Islet of Langerhans (tissue), 1 donor: ENCODE measurements around the gene MLST8.
"Not testable (repeated sequence)": the region's sequence is repeated elsewhere in the genome, so short reads cannot be mapped to it uniquely, and the experiment has no call there.

ENCODE experiments used
- FAIRE-seq: peaks from one replicate; lab custom pipeline; 2011; peaks lifted over from hg19 to GRCh38; lab: Jason Lieb, UNC

The MLST8 gene

DNA sequence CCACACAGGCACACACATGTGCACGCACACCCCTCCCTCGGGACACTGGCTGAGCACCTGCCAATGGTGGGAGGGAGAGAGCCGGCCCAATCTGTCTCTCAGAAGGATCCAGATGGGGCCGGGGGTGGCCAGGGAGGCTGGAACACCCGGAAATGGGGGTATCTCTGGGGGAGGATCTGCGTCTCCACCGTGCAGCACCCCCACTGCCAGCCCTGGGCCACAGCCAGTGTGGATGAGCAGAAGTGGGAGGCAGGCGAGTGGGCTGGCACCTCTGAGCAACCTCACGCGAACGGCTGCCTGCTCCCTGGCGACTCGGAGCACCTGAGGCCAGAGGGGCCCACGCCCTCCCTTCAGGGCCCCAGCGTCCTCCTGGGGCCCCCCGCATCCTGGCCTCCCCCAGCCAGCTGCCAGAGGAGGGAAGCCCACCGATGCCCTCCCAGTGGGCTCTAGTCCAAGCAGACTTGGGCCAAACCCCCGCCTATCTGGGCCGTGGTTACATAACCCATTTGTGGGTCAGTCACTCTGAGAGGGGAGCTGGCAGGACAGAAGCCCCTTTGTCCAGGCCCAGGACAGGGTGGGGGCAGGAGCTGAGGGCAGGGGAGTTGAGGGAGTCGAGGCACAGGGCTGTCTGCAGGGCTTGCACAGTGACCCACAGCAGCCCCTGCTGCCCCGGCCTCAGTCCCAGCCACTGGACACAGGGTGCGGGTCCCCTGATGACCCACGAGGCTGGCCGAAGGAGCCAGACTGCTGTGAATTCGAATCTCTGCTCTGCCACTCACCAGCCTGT, 14.4 kb upstream of the MLST8 start:
- FAIRE-seq = no peak

DNA sequence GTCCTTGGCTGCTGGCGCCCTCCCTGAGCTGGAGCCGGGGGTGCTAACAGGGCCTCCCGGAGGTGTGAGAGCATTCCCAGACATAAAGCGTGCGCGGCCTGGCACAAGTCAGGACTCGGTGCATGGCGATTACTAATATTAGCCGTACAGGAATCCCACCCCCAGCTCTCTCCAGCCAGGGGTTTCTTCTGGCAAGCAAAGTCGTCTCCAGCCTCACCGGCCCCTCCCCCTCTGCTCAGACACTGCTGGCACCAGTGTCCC, 13.9 kb upstream of the MLST8 start:
- FAIRE-seq = no peak

DNA sequence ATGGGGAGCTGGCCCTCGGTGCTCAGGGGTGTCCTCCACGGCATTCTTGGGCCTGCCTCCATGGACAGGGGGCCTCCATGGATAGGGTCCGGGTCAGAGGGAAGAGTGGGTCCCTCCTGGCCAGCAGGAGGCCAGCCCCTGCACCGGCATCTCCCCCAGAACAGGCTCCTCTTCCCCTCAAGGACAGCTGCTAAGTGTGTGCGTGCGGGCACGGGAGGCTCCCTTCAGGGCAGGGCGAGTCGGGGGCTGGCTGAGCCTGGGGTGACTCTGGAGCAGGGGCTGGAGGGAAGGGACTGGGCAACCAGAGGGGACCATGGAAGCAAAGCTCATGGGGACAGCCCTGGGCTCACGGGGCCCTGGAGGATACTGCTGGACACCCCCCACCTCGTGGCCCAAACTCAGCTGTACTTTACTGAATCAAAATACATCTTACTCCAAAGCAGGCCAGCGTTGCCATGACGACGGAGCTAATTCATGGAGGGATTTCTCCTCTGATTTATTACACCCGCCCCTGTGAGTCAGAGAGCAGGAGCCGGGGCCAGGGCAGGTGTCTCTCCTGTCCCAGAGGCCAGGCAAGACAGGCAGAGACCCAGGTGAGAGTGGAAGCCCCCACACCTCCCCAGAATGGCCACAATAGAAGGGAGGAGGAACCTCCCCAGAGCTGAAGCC, 11.0 kb upstream of the MLST8 start:
- FAIRE-seq = no peak

DNA sequence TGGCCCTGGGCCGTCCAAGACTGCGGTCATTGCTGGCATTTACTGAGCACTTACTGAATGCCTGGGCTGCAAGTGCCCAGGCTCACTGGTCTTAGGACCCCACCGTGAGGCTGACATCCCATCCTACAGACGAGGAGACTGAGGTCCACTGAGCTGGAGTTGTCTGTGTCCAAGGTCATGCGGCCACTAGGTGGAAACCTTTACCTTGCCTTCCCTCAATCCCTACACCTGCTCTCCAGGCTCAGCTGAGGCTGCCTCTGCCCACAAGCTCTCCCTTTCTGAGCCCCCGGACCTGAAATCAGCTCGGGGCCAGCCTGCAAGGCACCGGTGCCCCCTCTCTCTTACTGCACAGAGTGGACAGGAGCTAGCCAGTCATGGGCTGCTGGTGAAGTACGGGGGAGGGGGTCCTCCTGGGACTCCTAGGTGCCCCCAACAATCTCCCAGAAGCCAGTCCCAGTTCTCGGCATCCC, 10.4 kb upstream of the MLST8 start:
- no peak for FAIRE-seq

DNA sequence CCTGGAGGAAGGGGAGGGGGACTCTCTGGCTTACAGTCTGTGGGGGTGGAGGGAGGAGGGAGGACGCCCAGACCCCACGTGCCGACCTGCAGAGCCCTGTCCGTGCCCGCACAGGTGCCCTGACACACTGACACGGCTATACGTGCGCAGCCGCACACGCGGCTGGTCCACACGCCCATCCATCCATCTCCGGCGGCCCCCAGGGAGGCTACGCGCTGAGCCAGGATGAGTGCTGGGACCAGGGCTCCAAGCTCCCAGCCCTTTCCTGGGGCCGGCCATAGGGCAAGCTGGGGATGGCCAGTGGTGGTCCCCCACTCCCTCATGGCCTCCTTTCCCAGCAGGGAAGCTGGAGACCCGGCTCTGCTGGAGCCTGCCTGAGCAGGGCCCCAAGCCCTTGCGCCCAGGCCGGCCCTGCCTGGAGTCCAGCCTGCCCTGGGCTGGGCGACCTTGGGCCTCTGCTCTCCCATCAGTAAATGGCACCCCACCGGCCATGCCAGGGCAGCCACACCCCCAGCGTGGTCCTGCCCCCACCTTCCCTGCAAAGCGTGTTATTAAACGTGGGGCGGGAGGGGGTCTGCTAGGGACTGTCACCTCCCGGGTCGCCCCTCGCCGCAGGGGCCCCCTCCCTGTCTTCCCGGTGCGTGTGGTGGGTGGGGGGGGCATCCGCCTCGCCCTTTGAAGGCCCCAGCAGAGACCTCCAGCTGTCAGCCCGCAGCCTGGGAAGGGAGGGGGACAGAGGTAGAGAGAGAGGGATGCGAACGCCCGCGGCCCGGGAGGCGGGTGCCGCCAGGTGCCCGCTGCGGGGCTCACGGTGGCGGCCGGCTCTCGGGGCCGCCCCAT, 9.7 kb upstream of the MLST8 start:
- FAIRE-seq = no peak

DNA sequence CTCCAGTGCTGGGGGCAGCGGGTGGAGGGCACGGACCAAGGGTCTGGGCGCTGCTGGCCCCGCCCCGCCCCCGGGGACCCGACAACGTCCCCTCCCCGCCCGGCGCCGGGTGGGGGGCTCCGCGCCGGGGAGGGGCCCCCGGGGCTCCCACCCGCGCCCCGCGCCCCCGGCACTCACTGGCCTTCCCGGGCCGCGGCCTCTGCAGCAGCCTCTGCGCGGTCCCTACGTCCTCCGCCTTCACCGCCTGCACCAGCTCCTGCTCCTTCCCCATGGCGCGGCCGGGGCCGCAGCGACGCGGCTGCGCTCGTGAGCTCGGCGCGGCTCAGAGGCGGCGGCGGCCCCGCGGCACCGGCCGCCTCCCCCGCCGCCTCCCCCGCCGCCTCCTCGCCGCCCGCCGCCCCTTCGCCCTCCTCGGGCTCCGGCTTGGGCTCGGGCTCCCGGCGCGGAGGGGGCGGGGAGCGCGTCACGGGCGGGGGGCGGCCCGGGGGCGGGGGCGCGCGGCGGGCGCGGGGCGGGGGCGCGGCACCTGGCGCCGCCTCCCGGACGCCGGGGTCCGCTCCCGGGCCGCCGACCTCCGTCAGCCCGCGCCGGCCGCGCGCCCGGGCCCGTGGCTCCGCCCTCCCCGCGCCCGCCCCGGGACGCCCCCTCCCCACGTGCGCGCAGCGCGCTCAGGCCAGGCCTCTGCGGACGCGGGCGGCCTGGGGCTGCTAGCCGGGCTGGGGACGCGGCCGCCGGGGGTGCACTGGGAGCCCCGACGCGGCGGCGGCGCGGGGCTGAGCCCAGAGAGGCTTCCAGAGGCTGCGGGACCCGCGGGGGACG, 8.9 kb upstream of the MLST8 start, which contains the start of gene CASKIN1:
CASKIN1 (minus strand) TSS at position 444 of the 819 bp plus-strand sequence; CDS start at position 271, 173 bp downstream.
- no peak for FAIRE-seq

DNA sequence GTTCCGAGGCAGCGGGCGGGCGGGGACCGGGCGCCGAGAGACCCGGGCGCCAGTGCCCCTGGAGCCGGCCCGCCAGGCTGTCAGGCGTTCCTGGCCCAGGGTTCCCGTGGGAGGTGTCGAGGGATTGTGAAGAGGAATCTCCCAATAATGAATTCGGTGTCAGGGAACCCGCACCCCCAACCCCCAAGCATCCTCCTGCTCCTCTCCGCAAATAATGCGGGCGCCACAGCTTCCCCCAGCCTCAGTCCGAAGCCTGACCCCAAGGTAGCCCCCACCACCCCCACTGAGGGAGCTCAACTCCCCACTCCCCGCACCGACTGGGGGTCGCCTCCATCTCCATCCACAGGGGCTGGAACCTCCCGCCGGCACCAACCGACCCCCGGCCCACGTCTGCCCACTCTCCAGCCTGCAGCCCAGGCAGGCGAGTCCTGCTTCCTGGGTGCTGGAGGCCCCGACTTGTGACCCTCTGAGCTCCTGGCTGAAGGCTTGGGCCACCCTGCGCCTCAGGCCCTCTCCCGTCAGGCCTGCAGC, 8.2 kb upstream of the MLST8 start:
- FAIRE-seq = no peak

DNA sequence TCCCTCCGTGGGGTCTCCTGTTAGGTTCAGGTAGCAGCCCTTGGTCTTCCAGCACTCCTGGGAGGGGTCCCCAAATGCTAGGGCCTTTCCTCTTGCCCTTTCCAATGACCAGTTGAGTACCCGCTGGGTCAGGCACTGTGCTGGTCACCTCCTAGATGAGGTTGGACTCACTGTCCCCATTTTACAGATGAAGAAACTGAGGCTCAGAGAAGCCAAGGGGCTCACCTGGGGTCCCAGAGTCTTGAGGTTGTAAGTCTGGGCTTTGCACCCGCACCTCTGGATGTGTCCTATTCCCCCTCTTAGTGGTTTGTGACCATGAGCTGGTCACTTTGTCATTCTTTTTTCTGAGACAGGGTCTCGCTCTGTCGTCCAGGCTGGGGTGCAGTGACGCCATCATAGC, 7.5 kb upstream of the MLST8 start:
- FAIRE-seq = no peak

DNA sequence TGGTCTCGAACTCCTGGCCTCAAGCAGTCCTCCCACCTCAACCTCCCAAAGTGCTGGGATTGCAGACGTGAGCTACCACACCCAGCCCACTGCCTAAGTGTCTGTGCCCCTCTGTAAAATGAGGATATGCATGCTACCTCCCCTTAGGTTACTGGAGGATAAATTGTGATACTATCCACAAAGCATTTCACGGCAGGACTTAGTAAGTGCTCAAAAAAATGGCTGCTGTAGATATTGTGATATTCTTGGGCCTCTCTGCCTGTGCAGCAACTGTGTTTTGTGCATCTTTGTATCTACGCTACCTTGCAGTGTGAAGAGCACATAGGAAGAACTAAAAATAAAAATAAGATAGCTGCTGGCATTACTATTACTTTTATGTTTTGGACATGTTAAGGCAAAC, 7.0 kb upstream of the MLST8 start:
- FAIRE-seq = no peak

DNA sequence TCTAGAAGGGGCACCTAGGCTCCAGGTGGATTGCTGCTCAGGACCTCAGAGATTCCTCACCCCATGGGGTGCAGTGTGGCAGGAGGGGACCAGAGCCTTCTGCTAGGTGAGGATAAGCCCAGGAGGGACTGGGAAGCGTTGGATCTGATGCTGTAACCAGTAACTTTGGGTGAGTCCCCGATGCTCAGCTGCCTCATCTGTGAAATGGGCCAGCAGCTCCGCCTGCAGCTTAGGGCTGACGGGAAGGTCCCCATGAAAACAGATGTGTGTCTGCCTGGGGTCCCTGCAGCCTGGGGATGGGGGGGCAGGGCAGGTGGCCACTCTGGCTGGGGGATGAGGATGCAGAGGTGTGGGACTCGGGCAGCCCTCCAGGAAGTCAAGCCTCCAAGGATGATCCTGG, 6.2 kb upstream of the MLST8 start:
- FAIRE-seq = no peak

DNA sequence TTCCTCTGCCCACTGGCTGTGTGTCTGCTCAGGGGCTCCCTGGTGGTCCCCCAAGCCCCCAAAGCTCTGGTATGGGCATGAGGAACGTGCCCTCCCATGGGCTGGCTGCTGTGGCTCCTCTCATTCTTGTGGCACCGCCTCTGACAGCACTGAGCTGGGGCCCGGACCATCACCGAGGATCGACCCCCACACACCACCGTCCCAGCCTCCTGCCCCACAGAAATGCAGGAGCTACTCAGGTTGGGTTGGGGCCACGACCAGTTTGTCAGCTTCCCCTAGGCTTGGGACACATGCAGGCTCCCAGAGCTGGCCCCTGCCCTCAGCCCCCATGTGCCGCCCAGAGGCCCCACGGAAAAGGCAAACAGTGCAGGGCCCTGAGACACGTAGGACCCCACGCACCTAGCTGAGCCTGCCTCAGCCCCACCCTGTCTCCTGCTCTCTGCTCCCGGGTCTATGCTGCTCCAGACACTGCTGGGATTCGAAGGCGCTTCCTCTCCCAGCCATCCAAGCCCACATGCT, 5.6 kb upstream of the MLST8 start:
- no peak for FAIRE-seq

DNA sequence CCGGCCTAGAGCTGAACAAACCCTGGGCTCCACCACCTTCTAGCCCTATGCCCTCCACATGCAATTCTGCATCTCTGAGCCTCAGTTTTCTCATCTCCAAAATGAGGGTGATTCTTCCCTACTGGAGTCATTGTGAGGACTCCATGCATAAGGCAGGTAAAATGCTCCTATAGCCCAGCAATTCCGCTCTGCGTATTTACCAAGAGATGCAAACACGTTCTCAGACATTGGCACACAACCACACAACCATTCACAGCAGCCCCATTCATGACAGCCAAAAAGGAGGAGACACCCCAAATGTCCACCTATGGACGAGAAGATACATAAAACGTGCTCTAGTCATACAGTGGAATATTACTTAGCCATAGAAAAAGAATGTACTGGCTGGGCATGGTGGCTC, 4.9 kb upstream of the MLST8 start:
- FAIRE-seq = no peak

DNA sequence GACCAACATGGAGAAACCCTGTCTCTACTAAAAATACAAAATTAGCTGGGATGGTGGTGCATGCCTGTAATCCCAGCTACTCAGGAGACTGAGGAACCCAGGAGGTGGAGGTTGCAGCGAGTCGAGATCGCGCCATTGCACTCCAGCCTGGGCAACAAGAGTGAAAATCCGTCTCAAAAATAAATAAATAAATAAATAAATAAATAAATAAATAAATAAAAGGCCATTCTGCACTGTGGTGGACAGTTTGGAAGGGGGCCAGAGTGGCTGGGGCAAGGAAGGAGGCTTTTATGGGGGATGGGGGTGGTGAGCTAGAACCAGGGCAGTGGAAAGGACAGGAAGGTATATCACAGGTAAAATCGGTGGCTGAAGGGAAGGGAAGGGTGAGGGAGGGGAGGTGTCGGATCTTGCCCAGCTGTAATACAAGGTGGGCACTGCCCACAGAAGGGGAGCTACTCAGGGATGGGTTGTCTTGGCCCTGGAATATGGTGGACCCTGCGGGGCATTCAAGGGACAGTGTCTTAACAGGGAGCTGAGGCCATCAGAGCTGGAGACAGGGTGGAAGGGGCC, 2.0 kb upstream of the MLST8 start:
- not testable (repeated sequence) for FAIRE-seq

DNA sequence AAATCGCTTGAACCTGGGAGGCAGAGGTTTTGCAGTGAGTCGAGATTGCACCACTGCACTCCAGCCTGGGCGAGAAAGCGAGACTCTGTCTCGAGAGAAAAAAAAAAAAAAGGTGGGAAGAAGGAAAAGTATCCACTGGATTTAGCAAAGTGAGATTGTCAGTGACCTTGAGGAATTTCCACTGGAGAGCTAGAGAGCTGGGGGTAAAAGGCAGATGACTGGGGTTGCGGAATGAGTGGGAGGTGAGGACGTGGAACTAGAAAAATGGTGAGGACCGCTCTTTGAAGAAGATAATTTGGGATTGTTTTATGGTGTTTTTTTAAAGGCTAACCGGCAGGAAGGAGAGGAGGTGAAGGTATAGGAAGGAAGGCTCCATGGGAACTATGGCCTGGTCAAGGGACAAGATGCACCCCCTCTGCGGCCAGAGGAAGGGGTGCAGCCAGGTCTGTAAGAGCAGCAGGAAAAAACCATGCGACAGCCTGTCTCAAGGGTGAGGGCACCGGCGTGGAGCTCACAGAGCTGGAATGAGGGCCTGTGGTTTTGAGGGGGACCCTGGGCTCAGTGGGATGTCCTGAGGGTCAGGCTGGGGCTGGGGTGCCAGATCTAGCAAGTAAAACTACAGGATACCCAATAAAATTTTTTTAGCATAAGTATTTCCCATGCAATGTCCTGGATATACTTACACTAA, 694 bp upstream of the MLST8 start:
- no peak for FAIRE-seq

DNA sequence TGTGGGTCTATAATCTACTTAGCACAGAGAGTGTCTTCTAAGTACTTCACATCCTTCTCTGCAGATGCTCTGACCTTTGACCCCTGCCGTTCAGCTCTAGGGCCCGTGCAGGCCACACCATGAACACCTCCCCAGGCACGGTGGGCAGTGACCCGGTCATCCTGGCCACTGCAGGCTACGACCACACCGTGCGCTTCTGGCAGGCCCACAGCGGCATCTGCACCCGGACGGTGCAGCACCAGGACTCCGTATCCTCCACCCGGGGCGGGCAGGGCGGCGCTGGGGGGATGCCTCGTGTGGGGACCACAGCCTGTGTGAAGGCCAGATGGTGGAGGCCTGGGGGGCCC, 686 bp downstream of the MLST8 start:
- FAIRE-seq = no peak

DNA sequence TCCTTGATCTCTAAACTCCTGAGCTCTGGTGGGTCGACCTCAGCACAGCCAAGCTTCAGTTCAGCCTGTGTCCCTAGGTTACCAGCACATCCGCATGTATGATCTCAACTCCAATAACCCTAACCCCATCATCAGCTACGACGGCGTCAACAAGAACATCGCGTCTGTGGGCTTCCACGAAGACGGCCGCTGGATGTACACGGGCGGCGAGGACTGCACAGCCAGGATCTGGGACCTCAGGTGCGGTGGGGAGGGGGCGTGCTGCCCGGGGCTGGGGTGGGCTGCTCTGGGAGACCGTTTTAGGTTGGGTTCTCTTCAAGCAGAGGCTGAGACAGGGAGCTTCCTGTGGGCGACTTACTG, 1.1 kb downstream of the MLST8 start:
- FAIRE-seq = no peak

DNA sequence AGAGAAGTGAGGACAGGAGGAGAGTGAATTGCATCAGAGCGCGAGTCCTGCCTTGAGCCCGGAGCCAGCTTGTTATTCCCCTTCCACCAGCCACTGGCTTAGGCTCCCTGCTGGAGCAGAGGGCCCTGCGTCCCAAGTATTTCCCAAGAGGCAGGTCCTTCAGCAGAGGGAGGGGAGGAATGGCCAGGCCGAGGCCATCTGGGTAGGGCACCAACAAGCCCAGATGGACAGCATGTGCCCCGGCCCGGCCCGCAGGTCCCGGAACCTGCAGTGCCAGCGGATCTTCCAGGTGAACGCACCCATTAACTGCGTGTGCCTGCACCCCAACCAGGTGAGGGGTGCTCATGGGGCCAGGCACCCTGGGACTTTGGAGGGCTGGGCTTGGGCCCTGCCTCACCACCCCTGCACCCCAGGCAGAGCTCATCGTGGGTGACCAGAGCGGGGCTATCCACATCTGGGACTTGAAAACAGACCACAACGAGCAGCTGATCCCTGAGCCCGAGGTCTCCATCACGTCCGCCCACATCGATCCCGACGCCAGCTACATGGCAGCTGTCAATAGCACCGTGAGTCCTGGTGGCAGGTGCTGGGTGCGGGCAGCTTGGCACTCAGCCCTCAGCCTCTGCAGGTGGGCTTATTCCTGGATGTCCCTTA, 1.7 kb downstream of the MLST8 start:
- FAIRE-seq = no peak

DNA sequence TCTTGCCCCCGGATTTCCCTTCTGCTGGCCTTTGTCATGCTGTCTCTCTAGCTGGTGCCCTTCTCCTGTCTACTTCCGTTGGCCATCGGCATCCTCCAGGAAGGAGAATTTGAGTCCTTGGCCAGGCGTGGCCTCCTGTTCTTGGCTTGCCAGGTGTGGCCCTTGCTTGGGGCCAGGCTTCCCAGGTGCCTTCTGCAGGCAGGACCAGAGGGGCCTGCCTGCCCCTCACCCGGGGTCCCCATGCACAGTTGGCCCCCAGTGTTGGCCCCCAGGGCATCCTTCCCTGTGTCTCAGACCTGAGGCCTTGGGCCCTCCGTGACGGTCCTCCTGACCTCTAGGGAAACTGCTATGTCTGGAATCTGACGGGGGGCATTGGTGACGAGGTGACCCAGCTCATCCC, 2.6 kb downstream of the MLST8 start:
- FAIRE-seq = no peak

DNA sequence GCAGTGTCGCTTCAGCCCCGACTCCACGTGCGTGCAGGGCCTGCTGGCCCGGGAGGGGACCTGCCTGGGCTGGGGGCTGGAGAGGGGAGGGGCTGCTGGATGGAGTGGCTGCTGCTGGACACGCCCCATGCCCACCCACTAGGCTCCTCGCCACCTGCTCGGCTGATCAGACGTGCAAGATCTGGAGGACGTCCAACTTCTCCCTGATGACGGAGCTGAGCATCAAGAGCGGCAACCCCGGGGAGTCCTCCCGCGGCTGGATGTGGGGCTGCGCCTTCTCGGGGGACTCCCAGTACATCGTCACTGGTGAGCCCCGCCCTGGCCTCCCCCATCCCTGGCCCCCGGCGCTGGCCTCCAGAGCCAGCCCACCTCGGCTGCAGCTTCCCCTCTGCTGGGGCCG, 3.1 kb downstream of the MLST8 start:
- no peak for FAIRE-seq

DNA sequence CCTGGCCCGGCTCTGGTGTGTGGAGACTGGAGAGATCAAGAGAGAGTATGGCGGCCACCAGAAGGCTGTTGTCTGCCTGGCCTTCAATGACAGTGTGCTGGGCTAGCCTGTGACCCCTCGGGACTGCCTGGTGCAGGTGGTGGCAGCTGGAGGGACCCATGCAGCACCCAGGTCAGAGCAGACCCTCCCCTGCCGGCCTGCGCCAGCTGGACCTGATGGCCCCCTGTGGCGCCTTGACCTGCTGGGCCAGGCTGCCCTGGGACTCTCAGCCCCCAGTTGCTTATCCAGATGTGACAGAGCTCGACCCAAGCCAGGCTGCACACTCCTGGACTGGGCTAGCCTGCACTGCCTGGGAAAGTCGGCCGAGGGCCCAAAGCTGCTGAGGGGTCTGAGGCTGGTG, 3.5 kb downstream of the MLST8 start:
- no peak for FAIRE-seq
